HepG2 (cell line): Measurements from ENCODE around the gene CNNM2. TPM values are rescaled to one million over a fixed set of nuclear protein-coding genes. Genes with fewer than 3 reads are reported as not detected.
A peak's percentile ranks its signal among the peaks of the same experiment; 100 is the strongest.

Experiments
- FOXP1 ChIP-seq, 2 experiments: fragments of 450-650 bp in 1 of 2; IDR thresholded peaks; 2 replicates each; pipeline ENCODE4 v1.6.1; 2017 to 2018; ENCODE audit warnings: antibody characterized with exemption in 1 of 2
- HMGXB3 ChIP-seq: sonication (generic); formaldehyde crosslinking; IDR thresholded peaks from 2 replicates; pipeline ENCODE4 v1.4.0; 2020; ENCODE audit warnings: missing genetic modification reagents, borderline replicate concordance
- KLF15 ChIP-seq: sonication (generic); formaldehyde crosslinking; IDR thresholded peaks from 2 replicates; pipeline ENCODE4 v1.8.1; 2023; ENCODE audit warnings: borderline replicate concordance, mild to moderate bottlenecking, inconsistent platforms, missing genetic modification reagents, mixed read lengths
- MXI1 ChIP-seq: IDR thresholded peaks from 3 replicates; pipeline ENCODE4 v1.6.1; 2012; ENCODE audit warnings: low read depth, low read length, inconsistent platforms, borderline replicate concordance
- RARG ChIP-seq: sonication (generic); formaldehyde crosslinking; IDR thresholded peaks from 2 replicates; pipeline ENCODE4 v1.4.0; 2020; ENCODE audit warnings: low read depth, mild to moderate bottlenecking, missing genetic modification reagents
- SOX13 ChIP-seq, 3 experiments: fragments of 450-650 bp in 1 of 3; sonication (generic) in 1 of 3; formaldehyde crosslinking in 1 of 3; IDR thresholded peaks in 2 of 3; conservative IDR thresholded peaks in 1 of 3; 2 replicates each; pipeline versions ENCODE4 v1.5.0 to v1.6.1; 2016 to 2020; ENCODE audit warnings: antibody characterized with exemption in 1 of 3, mild to moderate bottlenecking in 1 of 3, missing compliant biosample characterization in 1 of 3, missing genetic modification reagents in 1 of 3, moderate library complexity in 1 of 3
- SP4 ChIP-seq: sonication (generic); formaldehyde crosslinking; IDR thresholded peaks from 2 replicates; pipeline ENCODE4 v1.8.1; 2023; ENCODE audit warnings: mild to moderate bottlenecking, missing genetic modification reagents
- ZBTB14 ChIP-seq: sonication (generic); formaldehyde crosslinking; IDR thresholded peaks from 2 replicates; pipeline ENCODE4 v1.4.0; 2020; ENCODE audit warnings: missing genetic modification reagents
- polyA plus RNA-seq, 8 experiments: library from polyadenylated mRNA; depleted of rRNA in 3 of 8; stranded (reverse) in 7 of 8; unstranded in 1 of 8; fragments of >200 nt; fragmentation: Illumina TruSeq in 4 of 8; extraction: Trizol in 4 of 8; gene quantifications; 2 replicates each; pipeline versions ENCODE4 v1.2.1 to v1.2.3, GENCODE V29; 2011 to 2016; ENCODE audit warnings: low read depth in 4 of 8, missing spikeins in 1 of 8, mixed read lengths in 1 of 8; ENCODE audit not compliant: insufficient read depth in 1 of 8
- total RNA-seq, 5 experiments: library from RNA; depleted of rRNA; stranded (reverse); fragments of >200 nt; fragmentation: Illumina TruSeq; extraction: Trizol; gene quantifications; 2 replicates each; pipeline ENCODE4 v1.2.3, GENCODE V29; 2016; ENCODE audit warnings: low read depth in 1 of 5

Gene CNNM2
- total and polyA plus RNA-seq, 2 of the 13 experiments (the other 11 are each of a cell fraction or from before 2014, with no cell fraction given): 7.1 to 9.0 TPM

- TF ChIP-seq SP4: no peak
- no peak for TF ChIP-seq MXI1
- no peak for TF ChIP-seq KLF15 (CRISPR knock-in tag)
- TF ChIP-seq SOX13 (IDR thresholded peaks at IDR 0.05): no peak
- TF ChIP-seq SOX13 (CRISPR knock-in tag; conservative IDR thresholded peaks at IDR 0.05 in 1 of 2, IDR thresholded peaks at IDR 0.05 in 1 of 2): peak in 1 of 2 experiments; percentile 72; a peak in 2 of 4 replicates
- TF ChIP-seq HMGXB3 (CRISPR knock-in tag): no peak
- no peak for TF ChIP-seq ZBTB14 (CRISPR knock-in tag)
- TF ChIP-seq RARG: no peak
- no peak for TF ChIP-seq FOXP1 (IDR thresholded peaks at IDR 0.05)
- peak; percentile 19; the same call in 1 of the 2 replicates for TF ChIP-seq FOXP1 (CRISPR knock-in tag; IDR thresholded peaks at IDR 0.05)
Measured at GRCh38 chr10:103111031-103111917, 193.2 kb downstream of the CNNM2 start (continued).
